Prostate gland (tissue), 2 donors: ENCODE data around the gene UBAC2. TPM values are rescaled to one million over a fixed set of nuclear protein-coding genes. Genes with fewer than 3 reads are reported as not detected.

Experiments used
- DNase-seq: peaks from one replicate; pipeline ENCODE4 v3.0.0-alpha.2; 2019; ENCODE audit warnings: low spot score
- H3K27ac ChIP-seq, 2 donors: fragments of 200-600 bp; sonication (generic); 2 replicates each; pipeline ENCODE4 v1.5.1; 2017 to 2019
- H3K27me3 ChIP-seq: fragments of 200-600 bp; sonication (generic); replicated peaks from 2 replicates; pipeline ENCODE4 v1.5.1; 2019; ENCODE audit not compliant: insufficient read depth
- H3K36me3 ChIP-seq, 2 donors: fragments of 200-600 bp; sonication (generic); 1 replicate in 1 of 2; 2 replicates in 1 of 2; pipeline versions ENCODE4 v1.5.1 to v1.8.1; 2017 to 2019
- H3K4me1 ChIP-seq: fragments of 200-600 bp; sonication (generic); replicated peaks from 2 replicates; pipeline ENCODE4 v1.5.1; 2019
- H3K4me3 ChIP-seq, 2 donors: fragments of 200-600 bp; sonication (generic); 2 replicates each; pipeline ENCODE4 v1.5.1; 2017 to 2019
- H3K9me3 ChIP-seq: fragments of 200-600 bp; sonication (generic); 2 replicates; pipeline ENCODE4 v1.5.1; 2017
- CTCF ChIP-seq, 4 experiments: fragments of 200-600 bp in 2 of 4; fragments of 450-650 bp in 2 of 4; sonication (generic) in 2 of 4; IDR thresholded peaks; 1 replicate in 3 of 4; 2 replicates in 1 of 4; pipeline ENCODE4 v1.5.1; 2016 to 2019; ENCODE audit warnings: antibody characterized with exemption in 4 of 4, mild to moderate bottlenecking in 2 of 4, moderate library complexity in 2 of 4
- POLR2A ChIP-seq: fragments of 450-650 bp; IDR thresholded peaks from one replicate; pipeline ENCODE4 v1.6.1; 2016; ENCODE audit warnings: antibody characterized with exemption, mild to moderate bottlenecking
- POLR2AphosphoS5 ChIP-seq: sonication (generic); formaldehyde crosslinking; IDR thresholded peaks from one replicate; pipeline ENCODE4 v1.6.1; 2017; ENCODE audit warnings: antibody characterized with exemption
- WGBS: methylation state at CpG from one replicate; pipeline ENCODE4 v1.1.5; 2018; 5-methylcytosine and 5-hydroxymethylcytosine counted together
- intact Hi-C: fragments of 100-400 bp; cut with DNase I; formaldehyde crosslinking; loops from one replicate; pipeline ENCODE4 v1.14.2; 2022
- total RNA-seq, 2 donors: library from RNA; depleted of rRNA; stranded (reverse); fragments of >200 nt; gene quantifications; one replicate each; pipeline ENCODE4 v1.1.0, GENCODE V29; 2016

Gene UBAC2
- total RNA-seq, 2 donors from 2014 or later = 60.7 to 86.9 TPM

- no peaks in the 10 kb centered on the region for H3K27me3 ChIP-seq
- no peaks in the 10 kb centered on the region for H3K36me3 ChIP-seq
- TF ChIP-seq POLR2A (no peak), CTCF (IDR thresholded peaks at IDR 0.05) (no peak), POLR2AphosphoS5 (no peak)
- WGBS = 95% methylated on average over 8 of the region's 8 CpGs
- H3K9me3 ChIP-seq = no peaks in the 10 kb centered on the region
- intact Hi-C loops = no loop called here
- H3K4me3 ChIP-seq = no peak overlapping the region
- H3K27ac ChIP-seq = no peak overlapping the region
- DNase-seq = no peak
- no peaks in the 10 kb centered on the region for H3K4me1 ChIP-seq
Observed at GRCh38 chr13:99347911-99348451, 147.3 kb downstream of the UBAC2 start.

DNA sequence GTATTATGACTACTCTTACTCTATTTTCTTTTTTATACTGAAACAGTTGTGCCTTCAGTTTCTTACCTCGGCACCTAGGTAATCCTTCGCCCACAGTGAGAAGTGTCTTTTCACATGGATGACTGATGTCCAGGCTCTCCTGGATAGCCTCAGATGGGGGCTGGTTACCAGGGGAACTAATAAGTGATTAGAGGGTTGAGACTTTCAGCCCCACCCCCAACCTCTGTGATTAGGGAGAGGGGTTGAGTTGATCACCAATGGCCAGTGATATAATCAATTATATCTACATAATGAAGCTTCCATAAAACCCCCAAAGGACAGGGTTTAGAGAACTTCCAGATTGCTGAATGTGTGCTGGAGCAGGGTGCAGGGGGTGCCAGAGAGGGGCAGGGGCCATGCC is 149.5 kb downstream of the UBAC2 start:
- Histone ChIP-seq H3K27me3 (no peaks in the 10 kb centered on the region), H3K27ac (no peak overlapping the region), H3K36me3 (no peaks in the 10 kb centered on the region), H3K4me1 (no peaks in the 10 kb centered on the region), H3K9me3 (no peaks in the 10 kb centered on the region), H3K4me3 (no peak overlapping the region)
- intact Hi-C loops = no loop called here
- 100% methylated on average over 2 of the region's 2 CpGs for WGBS
- no peak for DNase-seq
- no peak for TF ChIP-seq CTCF (IDR thresholded peaks at IDR 0.05)
- no peak for TF ChIP-seq POLR2A
- TF ChIP-seq POLR2AphosphoS5 = no peak

- no peaks in the 10 kb centered on the region for H3K27me3 ChIP-seq
- no peaks in the 10 kb centered on the region for H3K9me3 ChIP-seq
- no peak overlapping the region for H3K4me3 ChIP-seq
- intact Hi-C loops = no loop called here
- H3K4me1 ChIP-seq = no peaks in the 10 kb centered on the region
- no peak for DNase-seq
- no peaks in the 10 kb centered on the region for H3K36me3 ChIP-seq
- H3K27ac ChIP-seq = no peak overlapping the region
- no peak for TF ChIP-seq POLR2AphosphoS5
- 63% methylated on average over 4 of the region's 4 CpGs for WGBS
Observed at GRCh38 chr13:99351772-99352171, 151.1 kb downstream of the UBAC2 start.

GRCh38 chr13:99352351-99353245 is 151.9 kb downstream of the UBAC2 start:
- DNase-seq = no peak
- Histone ChIP-seq H3K27ac (no peak overlapping the region), H3K27me3 (no peaks in the 10 kb centered on the region), H3K4me3 (no peak overlapping the region), H3K36me3 (no peaks in the 10 kb centered on the region), H3K9me3 (no peaks in the 10 kb centered on the region), H3K4me1 (no peaks in the 10 kb centered on the region)
- no peak for TF ChIP-seq CTCF (IDR thresholded peaks at IDR 0.05)
- intact Hi-C loops = no loop called here
- WGBS = 83% methylated on average over 17 of the region's 17 CpGs

DNA sequence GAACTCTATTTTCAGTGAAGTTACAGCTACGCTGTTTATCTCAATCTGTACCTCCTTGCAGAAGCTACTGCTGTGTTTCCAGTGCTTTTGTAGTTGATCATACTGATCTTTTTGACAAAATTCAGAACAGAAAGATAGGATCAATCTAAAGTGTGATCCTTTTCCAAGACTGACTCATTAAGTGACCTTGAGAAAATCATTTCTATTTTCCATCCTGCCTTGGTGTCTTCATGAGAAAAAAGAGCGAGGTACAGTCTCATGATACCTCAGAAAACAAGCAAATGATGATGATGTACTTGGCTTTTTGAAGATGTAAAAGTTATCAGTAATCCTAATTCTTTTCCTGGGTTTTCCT is 152.6 kb downstream of the UBAC2 start:
- H3K36me3 ChIP-seq = no peaks in the 10 kb centered on the region
- H3K9me3 ChIP-seq = no peaks in the 10 kb centered on the region
- H3K4me3 ChIP-seq = no peak overlapping the region
- DNase-seq = no peak
- no peaks in the 10 kb centered on the region for H3K4me1 ChIP-seq
- no peaks in the 10 kb centered on the region for H3K27me3 ChIP-seq
- intact Hi-C loops = no loop called here
- 93% methylated on average over 2 of the region's 2 CpGs for WGBS
- no peak for TF ChIP-seq POLR2AphosphoS5
- no peak for TF ChIP-seq POLR2A
- no peak overlapping the region for H3K27ac ChIP-seq

- WGBS = 89% methylated on average over 8 of the region's 8 CpGs
- DNase-seq = no peak
- Histone ChIP-seq H3K27me3 (no peaks in the 10 kb centered on the region), H3K36me3 (no peaks in the 10 kb centered on the region), H3K4me1 (no peaks in the 10 kb centered on the region), H3K9me3 (no peaks in the 10 kb centered on the region), H3K4me3 (no peak overlapping the region), H3K27ac (no peak overlapping the region)
- intact Hi-C loops = no loop called here
- TF ChIP-seq CTCF (IDR thresholded peaks at IDR 0.05) (no peak), POLR2A (no peak), POLR2AphosphoS5 (no peak)
Observed at GRCh38 chr13:99353836-99354235, 153.2 kb downstream of the UBAC2 start.
